ENCODE results near the gene AJM1. TPM values are rescaled to one million over a fixed set of nuclear protein-coding genes. Genes with fewer than 3 reads are reported as not detected.

AJM1 gene
- total RNA-seq, 1 experiment from 2014 or later, result 0.72 TPM

- DNase-seq (ENCODE audit: low read depth), result no peak
These were observed 2.6 kb downstream of the AJM1 start for GRCh38 chr9:136844761-136845464.

- no peak for DNase-seq (ENCODE audit: low read depth)
These were observed 3.4 kb downstream of the AJM1 start for GRCh38 chr9:136845465-136846260.

DNA sequence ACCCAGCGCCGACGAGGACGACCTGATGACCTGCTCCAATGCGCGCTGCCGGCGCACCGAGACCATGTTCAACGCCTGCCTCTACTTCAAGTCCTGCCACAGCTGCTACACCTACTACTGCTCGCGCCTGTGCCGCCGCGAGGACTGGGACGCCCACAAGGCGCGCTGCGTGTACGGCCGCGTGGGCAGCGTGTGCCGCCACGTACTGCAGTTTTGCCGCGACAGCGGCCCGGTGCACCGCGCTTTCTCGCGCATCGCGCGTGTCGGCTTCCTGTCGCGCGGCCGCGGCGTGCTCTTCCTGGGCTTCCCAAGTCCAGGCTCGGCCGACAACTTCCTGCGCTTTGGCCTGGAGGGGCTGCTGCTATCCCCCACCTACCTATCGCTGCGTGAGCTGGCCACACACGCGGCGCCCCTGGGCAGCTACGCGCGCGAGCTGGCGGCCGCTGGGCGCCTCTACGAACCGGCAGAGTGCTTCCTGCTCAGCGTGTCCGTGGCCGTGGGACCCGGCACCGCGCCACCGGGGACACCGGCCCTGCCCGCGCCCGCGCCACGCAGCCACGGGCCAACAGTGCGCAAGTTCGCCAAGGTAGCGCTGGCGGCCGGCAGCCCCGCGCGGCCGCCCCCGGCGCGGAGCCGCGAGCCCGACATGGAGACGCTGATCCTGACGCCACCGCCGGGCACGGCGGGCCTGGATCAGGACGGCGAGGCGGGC is 4.3 kb downstream of the AJM1 start:
- DNase-seq (ENCODE audit: low read depth), result no peak

- peak; percentile 68 for DNase-seq (ENCODE audit: low read depth)
These were observed 5.0 kb downstream of the AJM1 start for GRCh38 chr9:136847088-136847825.

DNA sequence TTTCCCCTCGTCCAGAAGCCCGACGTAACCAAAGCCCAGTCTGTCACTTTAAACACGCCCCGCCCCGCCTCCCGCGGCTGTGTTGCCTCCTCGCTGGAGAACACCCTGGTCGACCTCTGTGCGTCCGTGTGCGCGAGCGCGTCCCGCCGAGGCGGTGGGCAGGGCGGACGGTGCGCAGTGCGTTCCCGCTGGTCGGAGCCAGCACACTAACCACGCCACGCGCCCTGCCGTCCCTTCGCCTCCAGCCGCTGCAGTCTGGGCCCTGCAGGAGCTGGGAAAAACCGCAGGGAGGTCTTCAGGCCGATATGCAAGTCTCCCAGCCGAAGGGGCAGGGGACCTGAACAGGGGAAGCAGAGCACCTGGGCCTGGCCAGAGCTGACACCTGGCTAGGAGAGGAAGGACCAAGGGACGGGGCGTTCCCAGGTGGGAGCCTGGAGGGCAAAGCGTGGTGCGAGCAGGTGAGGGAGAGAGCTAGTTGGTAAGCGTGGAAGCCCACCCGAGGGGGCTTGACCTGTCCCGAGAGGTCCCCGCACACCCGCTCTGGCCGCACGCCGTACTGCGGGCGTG is 5.6 kb downstream of the AJM1 start:
- peak; percentile 87 for DNase-seq (ENCODE audit: low read depth)

DNA sequence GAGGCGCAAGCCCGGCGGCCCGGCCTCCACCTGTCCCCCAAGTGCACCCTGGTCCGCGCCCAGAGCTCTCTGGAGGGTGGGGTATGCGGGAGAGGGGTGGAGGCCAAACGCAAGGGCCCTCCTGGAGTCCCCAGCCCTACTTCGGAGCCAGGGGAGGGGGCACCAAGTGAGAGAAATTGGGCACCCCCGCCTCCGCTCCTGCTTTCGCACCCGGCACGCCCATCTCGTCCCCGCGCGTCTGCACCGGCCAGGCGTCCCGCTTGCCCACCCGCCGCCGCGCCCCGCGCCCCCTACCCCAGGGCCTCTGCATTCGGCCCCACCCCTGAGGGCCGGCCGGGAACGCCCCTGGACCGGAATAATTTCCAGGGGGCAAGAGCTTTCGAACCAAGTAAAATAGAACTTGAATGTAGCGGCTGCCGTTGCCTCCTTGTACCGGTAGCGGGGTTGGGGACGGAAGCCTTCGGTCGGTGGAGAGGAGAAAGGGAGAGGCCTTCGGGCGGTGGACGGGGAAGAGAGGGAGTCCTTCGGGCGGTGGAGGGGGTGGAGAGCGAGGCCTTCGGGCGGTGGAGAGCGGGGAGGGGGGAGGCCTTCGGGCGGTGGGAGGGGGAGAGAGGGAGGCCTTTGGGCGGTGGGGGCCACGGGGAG is 6.2 kb downstream of the AJM1 start:
- DNase-seq (ENCODE audit: low read depth), result peak; percentile 15

- DNase-seq (ENCODE audit: low read depth), result peak; percentile 96
These were observed 7.0 kb downstream of the AJM1 start, which contains the start of gene PHPT1 for GRCh38 chr9:136849038-136849959. Gene PHPT1 (plus strand): TSS chr9:136849409. CDS start chr9:136849431, 22 bp downstream.

DNA sequence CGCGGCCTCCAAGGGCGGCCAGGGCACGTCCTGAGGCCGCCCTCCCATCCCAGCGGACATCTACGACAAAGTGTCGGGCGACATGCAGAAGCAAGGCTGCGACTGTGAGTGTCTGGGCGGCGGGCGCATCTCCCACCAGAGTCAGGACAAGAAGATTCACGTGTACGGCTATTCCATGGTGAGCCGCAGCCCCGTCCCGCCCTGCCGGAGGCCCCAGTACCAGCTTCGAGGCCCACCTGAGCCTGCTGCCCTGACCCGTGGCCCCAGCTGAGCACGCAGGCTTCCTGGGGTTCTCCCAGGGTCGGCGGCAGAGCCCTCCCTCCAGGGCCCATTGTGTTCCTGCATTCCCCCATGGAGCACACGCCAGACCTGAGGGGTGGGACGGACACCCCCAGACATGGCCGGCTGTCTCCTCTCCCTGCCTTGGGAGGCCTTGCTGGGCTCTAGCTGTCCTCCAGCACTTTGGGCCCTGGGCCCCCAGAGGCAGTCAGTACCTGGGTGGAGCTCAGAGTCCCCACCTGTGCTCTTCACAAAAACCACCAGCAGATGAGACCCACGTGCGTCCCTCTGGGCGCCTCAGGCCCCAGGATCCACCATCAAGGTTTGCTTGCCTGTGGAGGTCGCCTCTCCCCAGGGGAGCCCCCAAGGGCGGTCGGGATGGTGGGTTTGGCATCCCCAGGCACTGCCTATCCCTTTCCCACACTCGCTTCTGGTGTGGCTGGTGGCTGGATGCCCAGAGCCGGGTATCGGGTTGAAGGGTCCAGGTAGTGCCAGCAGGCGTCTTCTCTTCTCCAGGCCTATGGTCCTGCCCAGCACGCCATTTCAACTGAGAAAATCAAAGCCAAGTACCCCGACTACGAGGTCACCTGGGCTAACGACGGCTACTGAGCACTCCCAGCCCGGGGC is 7.9 kb downstream of the AJM1 start:
- no peak for DNase-seq (ENCODE audit: low read depth)

GRCh38 chr9:136850866-136851775 is 8.8 kb downstream of the AJM1 start:
- no peak for DNase-seq (ENCODE audit: low read depth)

GRCh38 chr9:136851941-136852663 is 9.8 kb downstream of the AJM1 start, which contains the start of gene MAMDC4:
Gene MAMDC4 (plus strand): TSS chr9:136852346. CDS start chr9:136852417, 71 bp downstream.
- DNase-seq (ENCODE audit: low read depth), result no peak

DNA sequence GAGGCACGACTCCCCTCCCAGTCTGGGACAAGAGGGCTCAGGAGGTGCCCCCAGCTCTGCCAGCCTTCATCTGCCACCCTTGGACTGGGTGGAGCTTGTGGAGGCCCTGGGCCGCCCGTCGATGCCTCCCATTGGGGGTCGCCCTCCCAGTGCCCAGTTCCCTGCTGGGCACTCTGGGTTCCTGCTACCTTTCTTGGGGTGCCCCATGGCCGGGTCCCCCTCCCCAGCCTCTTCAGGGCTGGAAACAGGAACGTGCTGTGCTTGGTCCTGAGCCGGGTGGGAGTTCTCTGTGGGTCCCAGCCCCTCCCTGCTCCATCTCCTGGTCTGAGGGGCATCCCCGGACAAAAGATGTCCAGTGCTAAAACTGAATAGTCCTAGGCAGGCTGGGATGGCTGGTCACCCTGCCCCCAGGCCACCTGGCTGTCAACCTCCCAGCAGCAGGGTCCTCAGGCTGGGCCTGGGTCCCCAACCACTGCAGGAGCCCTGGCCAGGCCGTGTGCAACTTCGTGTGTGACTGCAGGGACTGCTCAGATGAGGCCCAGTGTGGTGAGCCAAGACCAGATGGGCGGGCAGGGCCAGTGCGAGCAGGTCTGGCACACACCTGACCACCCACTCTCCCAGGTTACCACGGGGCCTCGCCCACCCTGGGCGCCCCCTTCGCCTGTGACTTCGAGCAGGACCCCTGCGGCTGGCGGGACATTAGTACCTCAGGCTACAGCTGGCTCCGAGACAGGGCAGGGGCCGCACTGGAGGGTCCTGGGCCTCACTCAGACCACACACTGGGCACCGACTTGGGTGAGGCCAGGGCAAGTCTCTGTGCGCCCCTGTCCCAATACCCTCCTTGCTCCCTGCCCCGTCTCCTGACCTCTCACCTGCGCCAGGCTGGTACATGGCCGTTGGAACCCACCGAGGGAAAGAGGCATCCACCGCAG is 10.7 kb downstream of the AJM1 start:
- no peak for DNase-seq (ENCODE audit: low read depth)

- no peak for DNase-seq (ENCODE audit: low read depth)
These were observed 11.4 kb downstream of the AJM1 start for GRCh38 chr9:136853596-136854112.

DNA sequence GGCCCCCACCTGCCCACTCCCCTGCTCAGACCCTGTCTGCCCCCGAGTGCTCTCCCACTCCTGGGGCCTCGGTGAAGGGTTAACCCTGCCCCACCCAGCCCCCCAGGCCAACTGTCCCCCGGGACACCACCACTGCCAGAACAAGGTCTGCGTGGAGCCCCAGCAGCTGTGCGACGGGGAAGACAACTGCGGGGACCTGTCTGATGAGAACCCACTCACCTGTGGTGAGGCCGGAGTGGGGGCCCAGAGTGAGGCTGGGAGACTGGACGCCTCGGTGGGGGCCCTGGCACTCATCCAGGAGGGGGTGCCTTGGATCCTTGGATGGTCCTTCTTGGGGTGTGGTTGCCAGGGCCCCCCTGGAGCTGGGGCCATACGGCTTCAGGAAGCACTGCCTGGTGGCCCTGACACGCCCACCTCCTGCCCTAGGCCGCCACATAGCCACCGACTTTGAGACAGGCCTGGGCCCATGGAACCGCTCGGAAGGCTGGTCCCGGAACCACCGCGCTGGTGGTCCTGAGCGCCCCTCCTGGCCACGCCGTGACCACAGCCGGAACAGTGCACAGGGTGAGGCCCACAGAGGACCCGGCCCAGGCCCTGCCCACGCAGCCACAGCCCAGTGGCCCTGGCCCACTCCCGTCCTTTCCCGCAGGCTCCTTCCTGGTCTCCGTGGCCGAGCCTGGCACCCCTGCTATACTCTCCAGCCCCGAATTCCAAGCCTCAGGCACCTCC is 12.0 kb downstream of the AJM1 start:
- no peak for DNase-seq (ENCODE audit: low read depth)

- no peak for DNase-seq (ENCODE audit: low read depth)
These were observed 12.7 kb downstream of the AJM1 start for GRCh38 chr9:136854842-136855460.

All from RPMI7951 (cell line).